Kasumi-1 (cell line): Measurements from ENCODE around the gene POLD3.

Source experiments
- DNase-seq, 2 experiments: peaks; one replicate each; lab custom pipeline; 2025; lab: John Stamatoyannopoulos, UW

POLD3 gene

DNA sequence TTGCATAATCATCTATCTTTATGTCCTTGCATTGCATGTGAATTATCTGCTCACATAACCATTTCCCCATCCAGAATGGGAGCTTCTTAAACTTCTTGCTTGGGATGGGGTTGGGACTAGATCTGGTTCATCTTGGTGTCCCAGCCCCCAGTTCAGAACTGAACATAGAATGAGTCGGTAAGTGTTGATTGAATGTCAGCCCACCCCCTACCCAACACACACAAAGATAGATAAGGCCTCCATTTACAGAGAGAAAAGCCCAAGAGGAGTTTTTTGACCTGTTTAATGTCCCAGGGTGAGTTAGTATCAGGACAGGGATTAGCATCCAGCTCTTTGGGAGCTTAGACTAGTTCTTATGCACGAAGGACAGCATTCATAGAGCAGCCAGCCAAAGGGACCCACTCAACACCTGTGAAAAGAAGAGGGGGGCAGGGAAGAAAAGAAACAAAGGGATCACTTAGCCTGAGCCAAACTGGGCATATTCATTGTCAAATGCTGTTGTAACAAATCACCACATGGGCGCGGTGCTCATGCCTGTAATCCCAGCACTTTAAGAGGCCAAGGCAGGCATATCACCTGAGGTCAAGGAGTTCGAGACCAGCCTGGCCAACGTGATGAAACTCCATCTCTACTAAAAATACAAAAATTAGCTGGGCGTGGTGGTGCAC lies 81.4 kb downstream of the POLD3 start:
- no peak for DNase-seq

DNA sequence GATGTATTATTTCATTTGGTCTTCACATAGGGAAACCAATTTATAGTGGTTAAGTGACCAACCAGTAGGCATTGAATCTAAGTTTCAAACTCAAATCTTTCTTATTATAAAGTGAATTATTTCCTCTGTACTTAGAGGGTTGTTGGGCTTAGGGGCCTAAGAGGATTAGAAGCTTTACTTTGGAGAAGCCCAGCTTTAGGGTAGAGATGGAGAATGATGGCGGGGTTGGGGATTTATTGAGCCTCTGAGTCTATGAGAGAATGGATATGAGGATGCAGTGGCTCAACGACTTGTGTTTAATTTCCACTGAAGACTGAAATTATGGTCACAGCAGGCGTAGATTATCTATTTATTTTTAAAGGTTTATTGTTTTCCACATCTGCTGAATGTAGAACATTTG lies 83.4 kb downstream of the POLD3 start:
- DNase-seq, result no peak

DNA sequence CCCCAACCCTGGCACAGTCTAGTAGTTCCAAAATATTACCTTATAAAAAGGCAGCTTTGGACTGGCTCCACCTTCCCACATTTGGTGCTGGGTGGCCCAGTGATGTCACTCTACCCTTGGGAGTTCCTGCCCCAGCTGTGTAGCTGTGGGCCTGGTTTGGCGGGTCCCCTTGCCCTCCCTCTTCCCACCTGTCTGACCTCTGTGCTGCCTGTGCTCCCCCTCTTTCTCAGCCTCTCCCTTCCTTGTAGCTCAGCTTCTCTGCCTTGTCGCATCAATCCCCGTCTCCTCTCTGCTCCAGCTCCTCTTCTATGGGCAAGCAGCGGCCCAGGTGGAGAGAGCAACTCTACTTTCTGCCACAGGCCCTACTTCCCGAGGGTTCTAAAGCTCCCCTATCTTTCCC lies 84.2 kb downstream of the POLD3 start:
- DNase-seq, result no peak

DNA sequence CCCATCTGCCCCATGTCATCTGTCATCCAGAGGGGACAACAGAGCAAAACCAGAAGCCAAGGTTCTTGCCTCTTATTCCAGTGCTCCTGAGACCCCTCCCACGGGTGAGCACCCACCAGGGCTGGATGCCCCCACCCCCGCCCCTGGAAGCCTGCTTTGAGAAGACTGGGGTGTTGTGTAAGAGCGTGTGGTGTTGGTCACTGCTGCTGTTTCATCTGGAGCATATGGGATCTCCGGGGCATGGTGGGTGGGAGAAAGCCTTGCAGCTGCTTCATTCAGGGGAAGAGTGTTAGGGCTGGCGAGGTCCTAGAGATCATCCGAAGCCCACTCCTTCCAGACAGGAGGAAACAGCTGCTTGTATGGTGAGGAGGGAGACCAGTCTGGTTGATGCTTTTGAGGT lies 84.7 kb downstream of the POLD3 start:
- DNase-seq, result no peak

DNA sequence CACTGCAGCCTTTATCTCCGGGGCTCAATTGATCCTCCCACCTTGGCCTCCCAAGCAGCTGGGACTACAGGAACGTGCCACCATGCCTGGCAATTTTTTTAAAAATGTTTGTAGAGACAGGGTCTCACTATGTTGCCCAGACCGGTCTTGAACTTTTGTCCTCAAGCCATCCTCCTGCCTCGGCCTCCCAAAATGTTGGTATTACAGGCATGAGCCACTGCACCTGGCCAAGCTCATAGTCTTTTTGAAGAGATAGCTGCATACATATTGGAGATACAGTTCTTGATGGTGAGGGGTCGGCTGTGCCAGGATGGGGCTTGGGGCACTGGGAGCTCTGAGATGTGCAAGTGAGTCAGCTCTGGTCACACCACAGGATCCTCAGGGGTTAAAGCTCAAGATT lies 85.7 kb downstream of the POLD3 start:
- no peak for DNase-seq

DNA sequence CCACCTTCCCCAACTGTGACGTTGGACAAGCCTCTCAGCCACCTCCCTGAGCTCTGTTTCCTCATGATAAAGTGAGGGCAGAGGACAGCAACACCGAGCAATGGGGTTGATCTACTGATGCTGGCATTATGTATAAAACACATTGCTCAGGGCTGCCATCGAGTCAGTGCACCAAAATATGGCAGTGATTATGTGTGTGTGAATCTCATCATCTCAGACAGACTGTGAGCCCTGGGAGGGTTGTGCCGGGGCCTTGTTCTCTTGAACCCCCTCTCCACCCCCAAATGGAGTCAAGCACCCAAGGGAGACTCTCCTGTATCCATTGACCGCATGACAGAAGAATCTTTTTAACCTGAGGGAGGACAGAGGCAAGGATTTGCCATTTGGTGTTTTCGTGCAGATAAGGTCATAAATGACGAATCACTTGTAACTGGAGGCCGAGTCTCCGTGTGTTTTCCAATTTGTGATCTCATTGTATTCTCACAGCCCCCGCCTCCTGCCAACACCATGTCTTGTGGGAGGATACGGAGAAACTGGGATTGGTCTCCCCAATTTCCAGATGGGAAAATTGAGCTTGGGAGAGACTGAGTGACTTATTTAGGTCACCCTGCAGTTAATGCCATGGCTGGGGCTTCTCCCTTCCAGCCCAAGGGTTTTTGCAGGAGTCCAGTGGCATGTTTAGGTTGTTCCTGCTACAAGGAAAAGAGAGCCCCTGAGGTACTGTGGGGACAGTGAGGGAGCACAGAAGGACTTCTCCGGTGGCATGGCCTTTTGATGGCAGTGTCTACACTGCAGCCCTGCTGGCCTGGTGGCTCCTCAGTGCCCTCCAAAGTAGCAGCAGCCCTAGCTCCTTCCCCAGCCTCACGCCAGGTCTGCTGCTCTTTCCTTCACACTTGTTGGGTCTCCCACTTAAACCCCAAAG lies 86.5 kb downstream of the POLD3 start:
- no peak for DNase-seq

DNA sequence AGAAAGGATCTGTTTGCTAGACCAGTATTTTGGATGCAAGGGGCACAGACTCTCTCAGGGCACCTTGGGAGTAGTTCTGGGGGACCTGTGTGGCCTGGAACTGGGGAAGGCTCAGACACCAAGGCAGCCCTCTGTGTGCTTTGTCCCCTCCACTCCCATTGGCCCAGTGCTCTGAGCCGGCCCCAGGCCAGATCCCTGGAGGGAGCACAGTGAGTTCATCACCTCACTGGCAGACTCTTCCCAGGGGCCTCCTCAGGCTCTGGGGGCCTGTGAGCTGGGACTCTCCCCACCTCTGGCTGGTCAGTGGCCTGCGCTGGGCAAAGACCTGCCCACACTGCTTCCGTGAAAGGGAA lies 87.1 kb downstream of the POLD3 start:
- no peak for DNase-seq

DNA sequence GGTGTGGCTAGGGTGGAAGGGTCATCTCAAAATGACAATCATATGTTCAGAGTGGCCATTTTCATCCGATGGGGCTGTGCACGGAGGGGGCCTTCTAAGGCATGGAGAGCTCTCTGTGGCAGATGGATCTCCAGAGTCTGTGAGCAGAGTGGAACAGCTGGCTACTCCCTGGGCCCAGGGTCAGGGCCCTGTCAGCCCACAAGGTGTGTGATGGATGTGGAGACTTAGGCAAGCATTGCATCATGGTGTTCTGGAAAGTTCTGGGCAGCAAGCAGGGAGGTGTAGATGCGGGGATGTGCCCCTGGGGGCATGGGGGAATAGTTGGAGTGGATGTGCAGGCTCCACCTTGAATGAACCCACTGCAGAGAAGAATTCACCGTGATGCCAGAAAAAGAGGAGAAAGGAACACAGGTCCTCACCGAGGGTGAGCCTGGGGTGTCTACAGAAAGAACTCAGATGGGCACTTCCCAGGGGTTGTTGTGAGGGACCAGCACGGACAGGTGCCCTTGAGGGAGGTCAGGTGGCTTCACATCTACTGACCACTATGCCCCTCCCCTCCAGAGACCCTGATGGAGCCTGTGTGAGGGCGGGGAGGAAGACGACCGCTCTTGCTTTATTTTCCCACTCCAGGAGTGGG lies 87.8 kb downstream of the POLD3 start:
- no peak for DNase-seq

DNA sequence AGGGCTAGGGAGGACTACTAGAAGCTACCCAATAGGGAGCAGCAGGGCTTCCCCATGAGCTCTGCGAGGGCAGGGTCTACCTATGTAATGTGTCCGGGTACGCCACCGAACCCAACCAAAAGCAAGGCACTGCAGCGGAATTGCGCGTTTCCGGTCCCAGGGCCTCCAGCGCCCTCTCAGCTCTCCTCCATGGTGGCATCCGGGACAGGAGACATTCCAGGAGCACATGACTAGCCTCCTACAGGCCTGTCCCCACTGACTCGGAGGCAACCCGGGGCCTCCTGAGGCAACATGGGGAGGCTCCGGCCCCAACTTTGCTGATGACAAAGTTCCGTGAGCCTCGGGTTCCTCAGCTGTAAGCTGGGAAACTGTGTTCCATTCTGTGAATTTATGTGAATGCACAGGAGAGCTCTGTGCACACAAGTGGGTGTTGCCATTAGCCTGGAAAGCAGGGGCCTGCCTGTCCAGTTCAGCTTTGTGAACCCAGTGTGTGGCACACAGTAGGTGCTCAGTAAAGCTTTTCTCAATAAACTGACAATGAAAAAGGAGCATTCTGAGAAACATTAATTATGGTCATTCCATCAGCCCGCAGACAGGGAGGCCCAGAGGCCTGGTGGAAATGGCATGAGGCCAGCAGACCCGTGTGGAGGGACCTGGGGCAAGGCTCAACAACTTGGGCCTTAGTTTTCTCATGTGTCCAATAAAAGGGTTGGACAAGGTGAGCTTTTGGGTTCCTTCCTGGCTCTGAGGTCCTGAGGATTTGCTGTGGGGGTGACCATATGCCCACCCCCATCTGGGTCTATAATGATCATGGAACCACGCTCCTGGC lies 88.5 kb downstream of the POLD3 start:
- DNase-seq, result no peak

DNA sequence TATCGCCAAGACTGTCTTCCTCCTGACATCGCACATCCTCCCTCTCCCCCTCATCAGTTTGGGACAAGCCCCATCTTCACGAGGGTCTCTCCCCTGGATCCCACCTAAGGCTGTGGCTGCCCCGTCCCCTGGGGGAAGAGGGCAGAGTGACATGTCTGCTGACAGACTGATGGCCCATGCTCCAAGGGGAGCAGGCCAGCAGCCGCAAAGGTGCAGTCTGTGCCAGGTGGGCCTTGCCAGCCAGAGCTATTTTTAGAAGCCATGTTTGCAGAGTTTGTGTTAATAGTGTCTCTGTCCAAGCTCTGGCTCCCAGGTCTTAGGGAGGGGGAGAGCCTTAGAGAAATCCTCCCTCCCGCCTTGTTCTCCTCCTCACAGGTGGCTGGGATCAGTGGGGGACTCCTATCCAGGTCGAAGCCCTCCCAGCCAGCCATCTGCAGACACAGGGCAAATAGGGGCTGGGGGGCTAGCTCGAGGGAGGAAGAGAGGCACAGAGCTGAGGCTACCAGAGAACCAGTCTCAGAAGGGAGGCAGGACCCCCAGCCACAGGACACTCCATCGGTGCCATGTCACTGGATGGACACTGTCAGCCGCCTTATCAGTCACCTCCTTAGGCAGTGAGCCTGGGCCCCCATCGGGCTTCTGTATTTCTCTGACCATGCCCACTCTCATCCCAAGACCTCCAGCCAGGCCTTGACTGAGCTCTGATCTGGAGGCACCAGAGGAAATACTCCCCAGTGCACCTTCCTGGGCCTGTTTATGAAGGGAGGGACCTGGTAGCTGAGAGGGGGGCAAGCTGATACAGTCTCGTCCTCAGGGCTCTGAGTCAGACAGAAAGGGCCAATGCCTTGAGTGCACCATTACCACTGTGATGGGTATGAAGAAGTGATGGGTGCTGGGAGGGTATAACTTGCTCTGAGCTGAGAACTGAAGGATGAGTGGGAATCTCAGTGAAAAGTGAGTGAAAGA lies 89.6 kb downstream of the POLD3 start:
- no peak for DNase-seq

DNA sequence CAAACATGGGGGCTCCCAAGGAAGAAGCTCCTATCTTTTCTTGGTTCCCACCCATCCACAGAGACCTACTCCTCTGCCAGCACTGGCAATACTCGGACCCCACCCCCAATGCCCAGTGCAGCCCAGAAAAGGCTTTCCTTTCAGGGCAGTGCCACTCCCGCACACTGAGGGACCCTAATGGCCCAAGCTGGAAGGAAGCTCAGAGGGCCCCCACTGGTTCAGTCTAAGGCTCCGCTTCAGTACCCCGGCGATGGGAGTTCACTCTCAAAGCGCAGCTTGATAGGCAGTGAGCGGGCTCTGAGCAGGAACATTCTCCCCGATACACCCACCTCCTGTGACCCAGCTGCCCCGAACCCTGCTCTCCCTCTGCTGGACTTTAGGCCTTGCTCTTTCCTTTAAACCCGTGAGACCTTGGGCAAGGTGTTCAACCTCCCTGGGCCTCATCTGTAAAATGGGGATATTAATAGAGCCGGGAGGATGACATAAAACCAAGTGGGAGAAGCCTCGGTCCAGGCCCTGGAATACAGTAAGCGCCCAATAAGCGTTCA lies 90.4 kb downstream of the POLD3 start:
- no peak for DNase-seq

DNA sequence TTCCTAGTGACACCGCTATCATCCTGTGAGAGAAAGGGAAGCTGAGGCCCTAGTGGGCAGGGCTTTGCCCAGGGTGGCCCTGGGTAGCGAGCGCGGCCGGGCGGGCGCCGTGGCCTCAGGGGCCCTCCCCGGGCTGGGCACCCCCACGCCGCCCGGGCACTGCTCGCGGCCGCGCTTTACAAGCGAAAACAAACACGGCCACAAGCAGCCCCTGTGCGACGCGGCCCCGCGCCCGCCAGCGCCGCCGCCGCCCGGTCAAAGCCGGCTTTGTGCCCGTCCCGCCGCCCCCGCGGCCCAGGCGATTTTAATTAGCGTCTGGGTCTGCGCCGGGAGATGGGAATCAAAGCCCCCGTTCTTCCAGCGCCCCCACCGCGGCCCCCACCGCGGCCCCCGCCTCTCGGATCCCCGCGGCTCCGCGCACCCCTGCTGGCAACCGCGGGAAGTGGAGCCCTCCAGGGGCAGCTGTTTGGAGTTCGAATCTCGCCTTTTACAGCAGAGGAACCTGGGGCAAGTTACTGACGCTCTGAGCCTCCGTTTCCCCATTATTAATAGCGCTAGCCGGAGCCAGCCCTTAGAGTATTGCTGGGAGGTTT lies 91.0 kb downstream of the POLD3 start:
- DNase-seq, result no peak

DNA sequence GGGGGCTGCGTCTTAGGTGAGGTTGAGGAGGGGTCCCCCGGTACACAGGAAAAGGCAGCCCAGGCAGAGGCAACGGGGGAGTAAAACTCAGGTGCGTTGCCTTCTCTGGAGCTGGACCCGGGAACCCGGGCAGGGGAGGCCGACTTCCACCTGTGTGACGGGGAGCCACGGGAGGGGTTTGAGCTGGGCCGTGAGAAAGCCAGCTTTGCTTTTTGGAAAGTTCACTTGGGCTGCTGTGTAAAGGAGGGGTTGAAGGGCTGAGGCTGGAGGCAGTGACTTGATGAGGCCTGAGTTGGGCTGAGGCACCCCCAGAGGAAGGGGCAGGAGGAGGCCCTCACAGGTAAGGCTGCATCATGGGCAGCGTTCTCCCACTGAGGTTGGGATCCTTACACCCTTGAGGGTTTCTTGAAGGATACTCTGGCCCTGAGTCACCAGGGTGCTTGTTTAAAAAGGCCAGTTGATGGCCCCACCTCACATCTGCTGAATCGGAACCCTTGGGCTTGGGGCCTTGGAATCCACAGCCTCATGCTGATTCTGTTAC lies 91.6 kb downstream of the POLD3 start:
- DNase-seq, result no peak

DNA sequence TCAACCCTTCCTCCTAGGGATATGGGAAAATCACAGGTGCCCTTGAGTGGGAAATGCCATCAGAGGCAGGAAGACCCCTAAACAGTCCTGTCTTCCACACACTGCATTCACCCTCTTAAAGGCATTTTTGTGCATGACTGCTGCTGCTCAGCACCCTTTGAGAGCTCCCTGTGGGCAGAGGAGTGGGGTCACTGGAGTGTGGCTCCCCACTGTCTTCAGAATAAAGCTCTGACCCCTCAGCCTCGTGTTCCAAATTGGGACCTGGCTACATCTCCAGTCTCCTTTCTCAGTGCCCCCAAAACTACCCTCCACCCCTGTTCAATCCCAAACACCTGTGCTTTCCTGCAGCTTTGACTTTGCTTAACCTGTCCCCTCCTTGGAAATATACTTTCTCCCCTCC lies 92.3 kb downstream of the POLD3 start:
- no peak for DNase-seq

DNA sequence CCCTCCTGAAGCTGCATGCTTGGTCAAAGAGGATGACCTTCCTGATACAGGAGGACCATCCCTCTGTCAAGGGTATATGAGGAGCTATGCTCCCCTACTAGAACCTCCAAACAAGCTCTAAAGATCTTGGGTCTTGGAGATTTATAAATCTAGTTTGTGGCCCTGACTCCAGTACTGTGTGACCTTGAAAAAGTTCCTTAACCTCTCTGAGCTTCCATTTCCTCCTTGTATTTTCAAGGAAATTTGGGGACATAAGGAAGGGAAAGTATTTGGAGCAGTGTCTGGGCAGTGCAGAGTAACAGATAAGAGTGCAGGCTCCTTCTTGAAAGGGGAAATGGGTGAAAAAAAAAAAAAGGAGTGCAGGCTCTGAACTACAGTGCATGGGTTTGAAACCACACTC lies 93.0 kb downstream of the POLD3 start:
- DNase-seq, result no peak

DNA sequence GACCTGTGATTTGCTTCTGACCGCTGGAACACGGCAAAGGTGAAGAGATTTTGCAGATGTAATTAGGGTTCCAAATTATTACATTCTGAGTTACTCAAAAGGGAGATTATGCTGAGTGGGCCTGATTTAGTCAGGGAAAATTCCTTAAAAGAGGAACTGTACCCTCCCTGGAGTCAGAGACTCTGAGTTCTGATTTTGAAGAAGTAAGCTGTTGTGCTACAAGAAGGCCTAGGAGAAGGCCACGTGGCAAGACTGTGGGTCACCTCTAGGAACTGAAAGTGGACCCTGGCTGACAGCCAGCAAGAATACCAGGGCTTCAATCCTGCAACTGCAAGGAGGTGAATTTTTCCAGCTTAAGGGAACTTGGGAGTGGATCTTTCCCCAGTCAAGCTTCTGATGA lies 93.5 kb downstream of the POLD3 start:
- DNase-seq, result no peak

DNA sequence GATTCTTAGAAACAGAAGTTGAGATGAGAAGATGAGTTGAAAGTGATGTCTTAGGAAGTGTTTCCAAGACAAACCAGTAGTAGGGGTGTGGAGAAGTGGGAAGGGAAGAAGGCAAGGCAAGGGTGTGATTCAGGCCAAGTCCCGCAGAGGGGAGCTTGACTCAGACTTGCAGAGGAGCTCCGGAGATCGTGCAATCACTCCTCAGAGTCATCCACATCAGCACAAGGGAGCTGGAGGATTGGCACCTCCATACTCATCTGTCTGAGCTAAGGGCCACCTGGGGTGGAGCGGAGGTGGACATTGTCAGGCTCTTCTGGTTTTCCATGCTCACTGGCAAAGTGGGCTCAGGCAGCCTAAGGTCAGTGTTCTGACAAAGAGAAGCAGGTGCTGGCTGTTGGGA lies 94.4 kb downstream of the POLD3 start:
- no peak for DNase-seq

DNA sequence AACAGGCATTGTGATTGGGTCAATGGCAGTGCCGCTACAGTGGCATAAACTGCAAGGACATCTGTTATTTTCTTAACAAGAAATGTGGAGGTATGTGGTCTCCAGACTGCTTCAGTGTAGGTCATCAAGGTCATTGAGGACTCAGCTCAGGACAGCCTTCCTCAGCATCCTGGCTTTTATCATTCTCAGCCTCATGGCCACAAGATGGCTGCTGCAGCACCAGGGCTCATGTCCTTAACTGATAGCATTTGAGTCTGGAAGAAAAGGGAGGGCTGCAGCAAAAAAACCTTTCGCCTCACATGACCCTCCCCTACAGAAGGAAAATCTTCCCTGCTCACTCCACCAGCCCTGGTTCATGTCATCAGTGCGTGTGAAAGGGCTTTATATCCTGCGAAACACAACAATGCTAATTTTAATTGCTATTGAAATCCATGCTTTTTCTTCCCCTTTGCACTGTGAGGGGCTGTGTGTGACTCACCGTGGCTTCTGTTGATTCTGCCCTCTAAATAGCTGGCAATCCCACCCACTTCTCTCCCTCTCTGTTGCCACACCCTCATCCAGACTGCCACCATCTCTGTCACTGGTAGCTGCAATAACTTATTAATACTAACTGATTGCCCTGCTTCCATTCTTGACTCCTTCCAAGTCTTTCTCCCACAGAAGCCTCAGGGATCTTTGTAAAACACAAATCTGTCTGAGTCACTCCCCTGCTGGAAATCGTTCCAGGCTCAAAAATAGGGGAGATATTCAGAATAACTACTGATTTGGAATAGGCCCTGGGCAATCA lies 95.0 kb downstream of the POLD3 start:
- DNase-seq, result no peak

DNA sequence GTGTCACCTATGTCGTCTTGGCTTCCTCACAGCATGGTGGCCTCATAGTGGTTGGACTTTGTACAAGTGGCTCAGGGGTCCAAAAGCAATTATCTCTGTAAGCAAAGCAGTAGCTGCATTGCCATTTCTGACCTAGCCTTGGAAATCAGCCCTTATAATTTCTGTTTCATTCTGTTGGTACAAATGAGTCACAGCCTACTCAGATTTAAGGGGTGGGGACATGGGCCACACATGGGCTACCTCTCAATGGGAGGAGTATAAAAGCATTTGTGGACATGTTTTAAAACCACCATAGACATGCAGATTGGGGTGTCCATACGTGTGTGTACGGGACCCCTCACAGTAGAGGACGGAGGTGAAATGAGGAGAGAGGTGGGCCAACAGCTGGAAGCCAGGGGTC lies 97.3 kb downstream of the POLD3 start:
- no peak for DNase-seq
